Spleen (tissue), 7 donors: ENCODE measurements around the gene ECEL1.

ENCODE experiments used
- CTCF ChIP-seq, 11 experiments: fragments of 200-600 bp in 7 of 11; fragments of 450-650 bp in 4 of 11; sonication (generic) in 4 of 11; IDR thresholded peaks in 8 of 11; conservative IDR thresholded peaks in 3 of 11; 1 replicate in 7 of 11; 2 replicates in 4 of 11; pipeline versions ENCODE4 v1.4.0 to v1.8.0; 2016 to 2021; ENCODE audit warnings: antibody characterized with exemption in 11 of 11, inconsistent platforms in 4 of 11, mild to moderate bottlenecking in 1 of 11
- POLR2A ChIP-seq, 3 donors: fragments of 450-650 bp; IDR thresholded peaks; one replicate each; pipeline ENCODE4 v1.5.1; 2017; ENCODE audit warnings: antibody characterized with exemption in 3 of 3, mild to moderate bottlenecking in 1 of 3
- donor health status: DM: no; HTN: no; CAD: no; lungs with moderate emphysema.
- donor health status: DM: no; HTN: no; CAD: no.
- donor health status: DM: no; HTN: no; CAD: no.

GRCh38 chr2:232488721-232489300 is 1.2 kb upstream of the ECEL1 start:
- TF ChIP-seq POLR2A (IDR thresholded peaks at IDR 0.05) (no peak), CTCF (IDR thresholded peaks at IDR 0.05 in 8 of 11, conservative IDR thresholded peaks at IDR 0.05 in 3 of 11) (no peak)
